K562 (cell line): ENCODE results near the gene MAPKAPK2. TPM values are rescaled to one million over a fixed set of nuclear protein-coding genes. Genes with fewer than 3 reads are reported as not detected.

ENCODE experiments used
- ATAC-seq: fragments of 200-7000 bp; cut with Tn5 transposase; 3 replicates; pipeline ENCODE4 v1.9.1; 2020; ENCODE audit warnings: moderate library complexity
- BruUV-seq: library from RNA; stranded (reverse); fragments of 400-500 nt; replicated peaks from 2 replicates; lab custom pipeline; 2021; lab: Mats Ljungman, UMichigan
- CTCF ChIA-PET: fragments of 300-600 bp; formaldehyde crosslinking; extraction: SDS; loops from one replicate; lab custom pipeline; 2021; ENCODE audit warnings: low intra/inter-chr PET ratio; lab: Yijun Ruan, JAX
- POLR2A ChIA-PET: fragments of 300-600, 350-650 bp; sonication (Branson Sonifier 250); formaldehyde crosslinking; extraction: SDS; loops from one replicate; lab custom pipeline; 2021; ENCODE audit warnings: antibody characterized with exemption, inconsistent platforms; lab: Yijun Ruan, JAX
- DNase-seq, 4 experiments: peaks; one replicate each; pipeline versions ENCODE4 v3.0.0 to v3.0.0-alpha.2; 2011 to 2018; ENCODE audit warnings: low spot score in 3 of 4, mixed read lengths in 3 of 4; ENCODE audit errors: extremely low read depth in 1 of 4
- FAIRE-seq: peaks from 2 replicates; lab custom pipeline; 2011; peaks lifted over from hg19 to GRCh38; lab: Jason Lieb, UNC
- H2AFZ ChIP-seq: 2 replicates; pipeline ENCODE4 v1.6.0; 2011; ENCODE audit warnings: low read depth, low read length, control low read depth, inconsistent platforms
- H3K27ac ChIP-seq: fragments of 200-600 bp; 3 replicates; pipeline ENCODE4 v1.8.0; 2011; ENCODE audit warnings: low read depth, mild to moderate bottlenecking, control low read depth, inconsistent platforms, low read length, moderate library complexity, mixed read lengths; ENCODE audit errors: extremely low read depth
- H3K27me3 ChIP-seq, 2 experiments: fragments of 300-600 bp in 1 of 2; 2 replicates in 1 of 2; 3 replicates in 1 of 2; pipeline versions ENCODE4 v1.6.0 to v1.8.0; 2011; ENCODE audit warnings: inconsistent platforms in 2 of 2, low read length in 2 of 2, mild to moderate bottlenecking in 1 of 2, mixed read lengths in 1 of 2, moderate library complexity in 1 of 2; ENCODE audit not compliant: control insufficient read depth in 2 of 2, insufficient read depth in 2 of 2
- H3K36me3 ChIP-seq: fragments of 300-600 bp; 3 replicates; pipeline ENCODE4 v1.8.0; 2011; ENCODE audit warnings: mild to moderate bottlenecking, low read length, inconsistent platforms; ENCODE audit not compliant: control insufficient read depth, insufficient read depth
- H3K4me1 ChIP-seq, 2 experiments: fragments of 200-600 bp in 1 of 2; replicated peaks in 1 of 2; 2 replicates in 1 of 2; 3 replicates in 1 of 2; pipeline versions ENCODE4 v1.5.1 to v1.8.0; 2011; ENCODE audit warnings: inconsistent platforms in 2 of 2, low read length in 2 of 2, mild to moderate bottlenecking in 1 of 2, mixed read lengths in 1 of 2, moderate library complexity in 1 of 2; ENCODE audit not compliant: control insufficient read depth in 2 of 2, insufficient read depth in 2 of 2
- H3K4me2 ChIP-seq: 2 replicates; pipeline ENCODE4 v1.6.1; 2011; ENCODE audit warnings: low read length, control low read depth, inconsistent platforms, mixed read lengths; ENCODE audit not compliant: insufficient read depth
- H3K4me3 ChIP-seq: fragments of 200-600 bp; sonication (generic), shearing (Covaris generic); 2 replicates; pipeline ENCODE4 v1.5.1; 2016; ENCODE audit warnings: control low read depth, inconsistent platforms
- H3K79me2 ChIP-seq: fragments of 200-600 bp; 3 replicates; pipeline ENCODE4 v1.8.0; 2011; ENCODE audit warnings: low read length, inconsistent platforms; ENCODE audit not compliant: control insufficient read depth, insufficient read depth
- H3K9ac ChIP-seq, 2 experiments: 2 replicates each; pipeline versions ENCODE4 v1.6.0 to v1.6.1; 2011; ENCODE audit warnings: low read depth in 2 of 2, low read length in 2 of 2, control low read depth in 1 of 2, inconsistent platforms in 1 of 2, mild to moderate bottlenecking in 1 of 2, mixed read lengths in 1 of 2; ENCODE audit not compliant: insufficient read depth in 1 of 2
- H3K9me1 ChIP-seq: one replicate; pipeline ENCODE4 v1.6.0; 2011; ENCODE audit warnings: inconsistent platforms, mild to moderate bottlenecking, low read length, moderate library complexity; ENCODE audit not compliant: control insufficient read depth, insufficient read depth
- H3K9me3 ChIP-seq: replicated peaks from 2 replicates; pipeline ENCODE4 v1.5.1; 2011; ENCODE audit warnings: low read depth, low read length, inconsistent platforms; ENCODE audit not compliant: control insufficient read depth, insufficient read depth
- H4K20me1 ChIP-seq: replicated peaks from 2 replicates; pipeline ENCODE4 v1.6.1; 2011; ENCODE audit warnings: low read length, inconsistent platforms, mixed read lengths; ENCODE audit not compliant: control insufficient read depth, insufficient read depth
- C11orf30 ChIP-seq: fragments of 450-650 bp; IDR thresholded peaks from 2 replicates; pipeline ENCODE4 v1.6.1; 2016; ENCODE audit warnings: low read depth, mild to moderate bottlenecking
- CCAR2 ChIP-seq: fragments of 200-400 bp; formaldehyde crosslinking; IDR thresholded peaks from 2 replicates; pipeline ENCODE4 v1.6.1; 2017; ENCODE audit warnings: mild to moderate bottlenecking, low read depth, low read length
- HMG20A ChIP-seq: fragments of 450-650 bp; formaldehyde crosslinking; conservative IDR thresholded peaks from 2 replicates; pipeline ENCODE4 v1.4.0; 2020; ENCODE audit warnings: mild to moderate bottlenecking, mixed read lengths
- MAFF ChIP-seq: IDR thresholded peaks from 2 replicates; pipeline ENCODE4 v1.6.1; 2012; ENCODE audit warnings: low read length, improper control_type of control experiment
- MAFG ChIP-seq: fragments of 450-650 bp; conservative IDR thresholded peaks from 2 replicates; pipeline ENCODE4 v1.6.1; 2016; ENCODE audit warnings: missing genetic modification characterization, missing compliant biosample characterization
- MAFK ChIP-seq: IDR thresholded peaks from 2 replicates; pipeline ENCODE4 v1.6.1; 2011; ENCODE audit warnings: low read length, improper control_type of control experiment
- POLR2AphosphoS2 ChIP-seq: IDR thresholded peaks from 2 replicates; pipeline ENCODE4 v1.6.1; 2012; ENCODE audit warnings: low read length, improper control_type of control experiment
- RBM39 ChIP-seq: fragments of 200-400 bp; formaldehyde crosslinking; optimal IDR thresholded peaks from 2 replicates; pipeline ENCODE3; 2018; ENCODE audit warnings: low read depth, low read length
- TEAD4 ChIP-seq, 2 experiments: sonication (generic) in 1 of 2; formaldehyde crosslinking in 1 of 2; IDR thresholded peaks; 2 replicates each; pipeline versions ENCODE4 v1.6.1 to v1.8.0; 2012 to 2022; ENCODE audit warnings: borderline replicate concordance in 1 of 2, inconsistent platforms in 1 of 2, low read length in 1 of 2, mild to moderate bottlenecking in 1 of 2, missing genetic modification reagents in 1 of 2
- ZNF232 ChIP-seq: sonication (generic); formaldehyde crosslinking; IDR thresholded peaks from 2 replicates; pipeline ENCODE4 v1.8.0; 2022; ENCODE audit warnings: mild to moderate bottlenecking, missing genetic modification reagents
- ZNF282 ChIP-seq: sonication (generic); formaldehyde crosslinking; IDR thresholded peaks from 2 replicates; pipeline ENCODE4 v1.8.1; 2023; ENCODE audit warnings: missing genetic modification reagents
- ZNF316 ChIP-seq: fragments of 450-650 bp; IDR thresholded peaks from 2 replicates; pipeline ENCODE4 v1.6.1; 2016
- ZNF444 ChIP-seq: fragments of 250-450 bp; sonication (Bioruptor Pico); IDR thresholded peaks from 2 replicates; pipeline ENCODE4 v1.4.0; 2020; ENCODE audit warnings: mild to moderate bottlenecking, moderate library complexity
- WGBS: fragments of 100-300 bp; shearing (Covaris generic); methylation state at CpG from one replicate; pipeline ENCODE4 v1.1.6; 2016; ENCODE audit warnings: low coverage, mixed read lengths; ENCODE audit not compliant: insufficient coverage; ENCODE audit errors: missing lambda C conversion rate; 5-methylcytosine and 5-hydroxymethylcytosine counted together
- in situ Hi-C: fragments of 300-500 bp; cut with MboI; formaldehyde crosslinking; loops from 4 replicates; pipeline ENCODE4 v1.15.0; 2018; ENCODE audit warnings: inconsistent platforms, mixed read lengths
- intact Hi-C: fragments of 100-400 bp; cut with micrococcal nuclease; formaldehyde crosslinking; loops from 2 replicates; pipeline ENCODE4 v1.14.2; 2022
- polyA plus RNA-seq, 8 experiments: library from polyadenylated mRNA; depleted of rRNA in 4 of 8; stranded (reverse) in 5 of 8; unstranded in 3 of 8; fragments of >200 nt; fragmentation: Nextera tagmentation in 2 of 8; fragmentation: Illumina TruSeq in 1 of 8; extraction: Ambion mirVana in 2 of 8; extraction: Trizol in 1 of 8; gene quantifications; 2 replicates each; pipeline versions ENCODE4 v1.2.1 to v1.2.3, GENCODE V29; 2011 to 2014; ENCODE audit warnings: inconsistent platforms in 1 of 8, missing spikeins in 1 of 8
- total RNA-seq, 7 experiments: library from RNA; depleted of rRNA in 6 of 7; stranded (reverse); fragments of >200 nt in 6 of 7; fragmentation: Illumina TruSeq in 2 of 7; extraction: Trizol in 2 of 7; gene quantifications; 2 replicates each; pipeline versions ENCODE4 v1.2.1 to v1.2.3, GENCODE V29; 2011 to 2021; ENCODE audit warnings: low replicate concordance in 1 of 7
- TF ChIP-seq, protein P1 (sequence below): sonication (generic); formaldehyde crosslinking; IDR thresholded peaks from 2 replicates; pipeline ENCODE4 v1.8.0; 2022; ENCODE audit warnings: mild to moderate bottlenecking, missing genetic modification reagents
- TF ChIP-seq, protein P2 (sequence below): fragments of 450-650 bp; IDR thresholded peaks from 2 replicates; pipeline ENCODE4 v1.6.1; 2018; ENCODE audit not compliant: partially characterized antibody

Gene MAPKAPK2
- total and polyA plus RNA-seq, 9 of the 15 experiments (the other 6 are each of a cell fraction or from before 2014, with no cell fraction given), result 0.63 to 94.2 (median 52.1) TPM

DNA sequence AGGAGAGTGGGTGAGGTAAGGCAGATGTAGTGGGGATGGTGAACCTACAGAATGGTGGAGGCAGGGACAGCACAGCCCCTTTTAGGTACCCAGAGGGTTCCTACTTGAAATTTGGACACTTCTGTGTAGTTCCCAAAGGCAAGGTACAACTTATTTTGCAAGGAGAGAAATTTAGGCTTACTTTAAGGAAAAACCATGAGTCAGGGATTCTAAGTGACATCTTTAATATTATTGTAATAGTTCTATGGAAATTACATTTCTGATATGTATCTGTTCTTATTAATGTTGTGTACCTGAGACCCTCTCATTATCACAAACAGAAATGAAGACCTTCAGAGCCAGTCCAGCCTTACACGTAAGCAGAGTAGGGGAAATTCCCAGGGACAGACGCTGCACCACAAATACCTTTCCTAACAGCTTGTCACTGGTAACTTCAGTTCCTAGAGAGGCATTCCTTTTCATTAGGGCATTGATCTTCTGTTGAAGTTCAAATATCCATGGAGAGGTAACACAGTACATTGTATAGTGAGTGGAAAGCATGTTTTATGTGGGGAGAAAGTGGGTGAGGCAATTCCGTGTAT is 41.5 kb upstream of the MAPKAPK2 start:
- Histone ChIP-seq H3K4me1 (peaks cover 0 to 3% of the 10 kb centered on the region in 2 experiments; a peak in 2 of 5 replicates), H3K36me3 (peaks cover 48% of the 10 kb centered on the region), H3K27ac (peak overlapping the region; percentile 8; the same call in 1 of the 3 replicates), H3K79me2 (peaks cover 18% of the 10 kb centered on the region; the same call in 2 of the 3 replicates), H3K4me2 (no peak overlapping the region), H4K20me1 (no peaks in the 10 kb centered on the region), H3K9me3 (no peaks in the 10 kb centered on the region), H3K9me1 (no peaks in the 10 kb centered on the region), H3K4me3 (no peak overlapping the region), H3K9ac (no peak overlapping the region), H2AFZ (no peak overlapping the region), H3K27me3 (no peaks in the 10 kb centered on the region)
- WGBS, result 80% methylated on average over 3 of the region's 3 CpGs
- DNase-seq, result no peak
- intact Hi-C loops (no loop called here), in situ Hi-C loops (no loop called here)
- ChIA-PET CTCF (no interaction called here), POLR2A (interaction anchor here (2.1 kb wide), 1 partner anchor 7 kb away, joined by 5 read pairs; the partner anchor contains the start of gene DYRK3)
- TF ChIP-seq C11orf30 (peak; percentile 71), MAFF (peak; percentile 42; the same call in 1 of the 2 replicates), ZNF444 (CRISPR knock-in tag) (no peak), ZNF282 (CRISPR knock-in tag) (no peak), CCAR2 (no peak), ZNF232 (0 out of 2 replicates have a peak, but pooled peaks have one; percentile 28), RBM39 (no peak), TEAD4 (IDR thresholded peaks at IDR 0.05; ENCODE audit: low read length) (no peak), TEAD4 (CRISPR knock-in tag; IDR thresholded peaks at IDR 0.05; ENCODE audit: borderline replicate concordance) (no peak), MAFG (tag) (peak; percentile 61), POLR2AphosphoS2 (no peak), MAFK (peak; percentile 13; the same call in 1 of the 2 replicates), ZNF316 (peak; percentile 83), HMG20A (no peak)
- TF ChIP-seq, protein P1, sequence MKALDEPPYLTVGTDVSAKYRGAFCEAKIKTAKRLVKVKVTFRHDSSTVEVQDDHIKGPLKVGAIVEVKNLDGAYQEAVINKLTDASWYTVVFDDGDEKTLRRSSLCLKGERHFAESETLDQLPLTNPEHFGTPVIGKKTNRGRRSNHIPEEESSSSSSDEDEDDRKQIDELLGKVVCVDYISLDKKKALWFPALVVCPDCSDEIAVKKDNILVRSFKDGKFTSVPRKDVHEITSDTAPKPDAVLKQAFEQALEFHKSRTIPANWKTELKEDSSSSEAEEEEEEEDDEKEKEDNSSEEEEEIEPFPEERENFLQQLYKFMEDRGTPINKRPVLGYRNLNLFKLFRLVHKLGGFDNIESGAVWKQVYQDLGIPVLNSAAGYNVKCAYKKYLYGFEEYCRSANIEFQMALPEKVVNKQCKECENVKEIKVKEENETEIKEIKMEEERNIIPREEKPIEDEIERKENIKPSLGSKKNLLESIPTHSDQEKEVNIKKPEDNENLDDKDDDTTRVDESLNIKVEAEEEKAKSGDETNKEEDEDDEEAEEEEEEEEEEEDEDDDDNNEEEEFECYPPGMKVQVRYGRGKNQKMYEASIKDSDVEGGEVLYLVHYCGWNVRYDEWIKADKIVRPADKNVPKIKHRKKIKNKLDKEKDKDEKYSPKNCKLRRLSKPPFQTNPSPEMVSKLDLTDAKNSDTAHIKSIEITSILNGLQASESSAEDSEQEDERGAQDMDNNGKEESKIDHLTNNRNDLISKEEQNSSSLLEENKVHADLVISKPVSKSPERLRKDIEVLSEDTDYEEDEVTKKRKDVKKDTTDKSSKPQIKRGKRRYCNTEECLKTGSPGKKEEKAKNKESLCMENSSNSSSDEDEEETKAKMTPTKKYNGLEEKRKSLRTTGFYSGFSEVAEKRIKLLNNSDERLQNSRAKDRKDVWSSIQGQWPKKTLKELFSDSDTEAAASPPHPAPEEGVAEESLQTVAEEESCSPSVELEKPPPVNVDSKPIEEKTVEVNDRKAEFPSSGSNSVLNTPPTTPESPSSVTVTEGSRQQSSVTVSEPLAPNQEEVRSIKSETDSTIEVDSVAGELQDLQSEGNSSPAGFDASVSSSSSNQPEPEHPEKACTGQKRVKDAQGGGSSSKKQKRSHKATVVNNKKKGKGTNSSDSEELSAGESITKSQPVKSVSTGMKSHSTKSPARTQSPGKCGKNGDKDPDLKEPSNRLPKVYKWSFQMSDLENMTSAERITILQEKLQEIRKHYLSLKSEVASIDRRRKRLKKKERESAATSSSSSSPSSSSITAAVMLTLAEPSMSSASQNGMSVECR (CRISPR knock-in tag), result 0 out of 2 replicates have a peak, but pooled peaks have one; percentile 25
- TF ChIP-seq, protein P2, sequence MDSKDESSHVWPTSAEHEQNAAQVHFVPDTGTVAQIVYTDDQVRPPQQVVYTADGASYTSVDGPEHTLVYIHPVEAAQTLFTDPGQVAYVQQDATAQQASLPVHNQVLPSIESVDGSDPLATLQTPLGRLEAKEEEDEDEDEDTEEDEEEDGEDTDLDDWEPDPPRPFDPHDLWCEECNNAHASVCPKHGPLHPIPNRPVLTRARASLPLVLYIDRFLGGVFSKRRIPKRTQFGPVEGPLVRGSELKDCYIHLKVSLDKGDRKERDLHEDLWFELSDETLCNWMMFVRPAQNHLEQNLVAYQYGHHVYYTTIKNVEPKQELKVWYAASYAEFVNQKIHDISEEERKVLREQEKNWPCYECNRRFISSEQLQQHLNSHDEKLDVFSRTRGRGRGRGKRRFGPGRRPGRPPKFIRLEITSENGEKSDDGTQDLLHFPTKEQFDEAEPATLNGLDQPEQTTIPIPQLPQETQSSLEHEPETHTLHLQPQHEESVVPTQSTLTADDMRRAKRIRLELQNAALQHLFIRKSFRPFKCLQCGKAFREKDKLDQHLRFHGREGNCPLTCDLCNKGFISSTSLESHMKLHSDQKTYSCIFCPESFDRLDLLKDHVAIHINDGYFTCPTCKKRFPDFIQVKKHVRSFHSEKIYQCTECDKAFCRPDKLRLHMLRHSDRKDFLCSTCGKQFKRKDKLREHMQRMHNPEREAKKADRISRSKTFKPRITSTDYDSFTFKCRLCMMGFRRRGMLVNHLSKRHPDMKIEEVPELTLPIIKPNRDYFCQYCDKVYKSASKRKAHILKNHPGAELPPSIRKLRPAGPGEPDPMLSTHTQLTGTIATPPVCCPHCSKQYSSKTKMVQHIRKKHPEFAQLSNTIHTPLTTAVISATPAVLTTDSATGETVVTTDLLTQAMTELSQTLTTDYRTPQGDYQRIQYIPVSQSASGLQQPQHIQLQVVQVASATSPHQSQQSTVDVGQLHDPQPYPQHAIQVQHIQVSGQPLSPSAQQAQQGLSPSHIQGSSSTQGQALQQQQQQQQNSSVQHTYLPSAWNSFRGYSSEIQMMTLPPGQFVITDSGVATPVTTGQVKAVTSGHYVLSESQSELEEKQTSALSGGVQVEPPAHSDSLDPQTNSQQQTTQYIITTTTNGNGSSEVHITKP, result no peak
- ATAC-seq, result no peak; the same call in 2 of the 3 replicates
- FAIRE-seq, result no peak
- no TSS peak for BruUV-seq
